IMR-90 (cell line): ENCODE measurements around the gene ISG20. TPM values are rescaled to one million over a fixed set of nuclear protein-coding genes. Genes with fewer than 3 reads are reported as not detected.

Source experiments
- ATAC-seq: fragments of 200-7000 bp; cut with Tn5 transposase; 2 replicates; pipeline ENCODE4 v1.9.1; 2020; ENCODE audit warnings: low read depth, mild to moderate bottlenecking, moderate library complexity
- BruUV-seq: library from RNA; stranded (reverse); fragments of 400-500 nt; replicated peaks from 2 replicates; lab custom pipeline; 2021; lab: Mats Ljungman, UMichigan
- CTCF ChIA-PET: fragments of 300-600 bp; formaldehyde crosslinking; extraction: SDS; loops from one replicate; lab custom pipeline; 2021; ENCODE audit warnings: antibody characterized with exemption; lab: Yijun Ruan, JAX
- POLR2A ChIA-PET: fragments of 300-600 bp; sonication (Branson Sonifier 250); formaldehyde crosslinking; loops from one replicate; lab custom pipeline; 2022; ENCODE audit warnings: antibody characterized with exemption; ENCODE audit not compliant: unreplicated experiment; lab: Charles Lee
- DNase-seq: peaks from one replicate; pipeline ENCODE4 v3.0.0; 2013
- H2AFZ ChIP-seq: replicated peaks from 2 replicates; pipeline ENCODE3; 2013; ENCODE audit warnings: low read length, mild to moderate bottlenecking; ENCODE audit not compliant: poor library complexity
- H2AK5ac ChIP-seq: 2 replicates; pipeline ENCODE4 v1.6.1; 2013; ENCODE audit warnings: low read depth, low read length, inconsistent platforms
- H2AK9ac ChIP-seq: replicated peaks from 2 replicates; pipeline ENCODE3; 2013; ENCODE audit warnings: mild to moderate bottlenecking, low read depth, low read length, moderate library complexity; ENCODE audit not compliant: poor library complexity
- H2BK120ac ChIP-seq: 2 replicates; pipeline ENCODE4 v1.6.1; 2013; ENCODE audit warnings: low read depth, low read length, inconsistent platforms
- H2BK15ac ChIP-seq: 3 replicates; pipeline ENCODE4 v1.6.1; 2013; ENCODE audit warnings: low read depth, low read length, inconsistent platforms
- H2BK20ac ChIP-seq: 2 replicates; pipeline ENCODE4 v1.6.1; 2013; ENCODE audit warnings: low read depth, mild to moderate bottlenecking, inconsistent platforms, low read length, moderate library complexity
- H2BK5ac ChIP-seq: 2 replicates; pipeline ENCODE4 v1.6.1; 2013; ENCODE audit warnings: mild to moderate bottlenecking, low read depth, low read length, inconsistent platforms; ENCODE audit not compliant: poor library complexity, severe bottlenecking
- H3K14ac ChIP-seq: replicated peaks from 2 replicates; pipeline ENCODE4 v1.6.1; 2013; ENCODE audit warnings: low read depth, low read length, inconsistent platforms
- H3K18ac ChIP-seq: 2 replicates; pipeline ENCODE4 v1.6.1; 2013; ENCODE audit warnings: low read depth, low read length, control low read depth
- H3K23ac ChIP-seq: 2 replicates; pipeline ENCODE4 v1.6.1; 2013; ENCODE audit warnings: low read depth, low read length, inconsistent platforms
- H3K27ac ChIP-seq: 2 replicates; pipeline ENCODE4 v1.5.1; 2013; ENCODE audit warnings: mild to moderate bottlenecking, control low read depth, low read length; ENCODE audit not compliant: insufficient read depth
- H3K27me3 ChIP-seq: 2 replicates; pipeline ENCODE4 v1.6.1; 2013; ENCODE audit warnings: low read length; ENCODE audit not compliant: control insufficient read depth, insufficient read depth
- H3K36me3 ChIP-seq: 2 replicates; pipeline ENCODE4 v1.6.1; 2013; ENCODE audit warnings: low read length, mixed read lengths; ENCODE audit not compliant: control insufficient read depth, insufficient read depth
- H3K4ac ChIP-seq: 2 replicates; pipeline ENCODE4 v1.6.1; 2013; ENCODE audit warnings: low read depth, low read length, inconsistent platforms
- H3K4me1 ChIP-seq: 2 replicates; pipeline ENCODE4 v1.6.1; 2013; ENCODE audit warnings: low read length, mixed read lengths; ENCODE audit not compliant: control insufficient read depth, insufficient read depth
- H3K4me2 ChIP-seq: 2 replicates; pipeline ENCODE4 v1.6.1; 2013; ENCODE audit warnings: low read depth, mild to moderate bottlenecking, control low read depth, low read length, moderate library complexity
- H3K4me3 ChIP-seq: 2 replicates; pipeline ENCODE4 v1.5.1; 2013; ENCODE audit warnings: low read depth, mild to moderate bottlenecking, control low read depth, low read length, moderate library complexity; ENCODE audit not compliant: insufficient read depth
- H3K56ac ChIP-seq: 2 replicates; pipeline ENCODE4 v1.6.1; 2013; ENCODE audit warnings: low read length, inconsistent platforms; ENCODE audit not compliant: insufficient read depth; ENCODE audit errors: extremely low read depth
- H3K79me1 ChIP-seq, 2 experiments: 2 replicates each; pipeline ENCODE4 v1.6.1; 2013; ENCODE audit warnings: low read length in 2 of 2, inconsistent platforms in 1 of 2, low read depth in 1 of 2
- H3K9ac ChIP-seq: 2 replicates; pipeline ENCODE4 v1.6.1; 2013; ENCODE audit warnings: low read depth, low read length, control low read depth
- H3K9me1 ChIP-seq: 2 replicates; pipeline ENCODE4 v1.6.1; 2013; ENCODE audit warnings: low read length, inconsistent platforms; ENCODE audit not compliant: insufficient read depth
- H3K9me3 ChIP-seq: 2 replicates; pipeline ENCODE4 v1.6.1; 2013; ENCODE audit warnings: low read length; ENCODE audit not compliant: control insufficient read depth, insufficient read depth
- H4K20me1 ChIP-seq: 2 replicates; pipeline ENCODE4 v1.6.1; 2013; ENCODE audit warnings: low read length, inconsistent platforms; ENCODE audit not compliant: insufficient read depth
- H4K5ac ChIP-seq: 2 replicates; pipeline ENCODE4 v1.6.1; 2013; ENCODE audit warnings: mild to moderate bottlenecking, low read depth, low read length, control low read depth
- H4K8ac ChIP-seq, 2 experiments: 2 replicates each; pipeline ENCODE4 v1.6.1; 2013; ENCODE audit warnings: low read depth in 2 of 2, low read length in 2 of 2, control low read depth in 1 of 2, inconsistent platforms in 1 of 2
- H4K91ac ChIP-seq: 2 replicates; pipeline ENCODE4 v1.6.1; 2013; ENCODE audit warnings: low read depth, low read length, inconsistent platforms; ENCODE audit not compliant: insufficient read depth
- BHLHE40 ChIP-seq: fragments of 150-350 bp; IDR thresholded peaks from 2 replicates; pipeline ENCODE4 v1.6.1; 2016; ENCODE audit warnings: mild to moderate bottlenecking, low read depth, low read length
- CEBPB ChIP-seq: IDR thresholded peaks from 2 replicates; pipeline ENCODE4 v1.6.1; 2012; ENCODE audit warnings: low read depth, low read length, improper control_type of control experiment
- CHD1 ChIP-seq: IDR thresholded peaks from 2 replicates; pipeline ENCODE4 v1.6.1; 2012; ENCODE audit warnings: low read depth, low read length, improper control_type of control experiment
- CTCF ChIP-seq: conservative IDR thresholded peaks from 2 replicates; pipeline ENCODE4 v1.5.1; 2012; ENCODE audit warnings: mild to moderate bottlenecking, low read depth, low read length, improper control_type of control experiment
- ELK1 ChIP-seq: fragments of 150-350 bp; IDR thresholded peaks from 2 replicates; pipeline ENCODE4 v1.6.1; 2016; ENCODE audit warnings: low read depth, mild to moderate bottlenecking, low read length, moderate library complexity, borderline replicate concordance
- FOS ChIP-seq: fragments of 150-350 bp; IDR thresholded peaks from 2 replicates; pipeline ENCODE4 v1.6.1; 2016; ENCODE audit warnings: low read depth, low read length
- MAFK ChIP-seq: IDR thresholded peaks from 2 replicates; pipeline ENCODE4 v1.6.1; 2012; ENCODE audit warnings: low read depth, low read length, improper control_type of control experiment
- MAZ ChIP-seq: IDR thresholded peaks from 2 replicates; pipeline ENCODE4 v1.6.1; 2012; ENCODE audit warnings: low read depth, mild to moderate bottlenecking, low read length, improper control_type of control experiment, moderate library complexity, borderline replicate concordance
- MXI1 ChIP-seq: IDR thresholded peaks from 2 replicates; pipeline ENCODE4 v1.6.1; 2012; ENCODE audit warnings: low read depth, mild to moderate bottlenecking, low read length, moderate library complexity, borderline replicate concordance
- NFE2L2 ChIP-seq: fragments of 150-350 bp; IDR thresholded peaks from 2 replicates; pipeline ENCODE4 v1.6.1; 2016; ENCODE audit warnings: low read depth, mild to moderate bottlenecking, low read length
- POLR2A ChIP-seq: IDR thresholded peaks from 2 replicates; pipeline ENCODE4 v1.6.1; 2012; ENCODE audit warnings: mild to moderate bottlenecking, low read depth, low read length
- RAD21 ChIP-seq: IDR thresholded peaks from 2 replicates; pipeline ENCODE4 v1.6.1; 2012; ENCODE audit warnings: low read length, improper control_type of control experiment
- RCOR1 ChIP-seq: IDR thresholded peaks from 2 replicates; pipeline ENCODE4 v1.6.1; 2012; ENCODE audit warnings: mild to moderate bottlenecking, low read length, improper control_type of control experiment; ENCODE audit not compliant: insufficient replicate concordance
- RFX5 ChIP-seq: IDR thresholded peaks from 2 replicates; pipeline ENCODE4 v1.8.0; 2012; ENCODE audit warnings: low read depth, mild to moderate bottlenecking, low read length, moderate library complexity
- SMC3 ChIP-seq: fragments of 150-350 bp; IDR thresholded peaks from 2 replicates; pipeline ENCODE4 v1.6.1; 2016; ENCODE audit warnings: low read depth, mild to moderate bottlenecking, antibody characterized with exemption, low read length, moderate library complexity
- USF2 ChIP-seq: fragments of 150-350 bp; IDR thresholded peaks from 2 replicates; pipeline ENCODE4 v1.6.1; 2017; ENCODE audit warnings: mild to moderate bottlenecking, antibody characterized with exemption, low read length, low read depth
- WGBS, 2 experiments: methylation state at CpG; one replicate each; pipeline versions ENCODE4 v1.1.5 to v1.1.7; 2013; ENCODE audit warnings: missing lambda C conversion rate in 2 of 2; ENCODE audit not compliant: insufficient read length in 1 of 2; ENCODE audit errors: extremely low coverage in 2 of 2; 5-methylcytosine and 5-hydroxymethylcytosine counted together
- dilution Hi-C: fragments of 300-500 bp; cut with HindIII; formaldehyde crosslinking; loops from one replicate; pipeline ENCODE4 v1.14.3; 2018; ENCODE audit warnings: low sequenced_read_pairs; ENCODE audit not compliant: unreplicated experiment
- in situ Hi-C: fragments of 300-500 bp; cut with MboI; formaldehyde crosslinking; loops from 3 replicates; pipeline ENCODE4 v1.14.3; 2019; ENCODE audit warnings: low sequenced_read_pairs, inconsistent platforms, mixed read lengths
- intact Hi-C: fragments of 100-400 bp; cut with micrococcal nuclease; formaldehyde crosslinking; loops from 2 replicates; pipeline ENCODE4 v1.10.0; 2022
- polyA plus RNA-seq, 3 experiments: library from polyadenylated mRNA; depleted of rRNA; stranded (reverse); fragments of >200 nt; gene quantifications; 2 replicates each; pipeline ENCODE4 v1.2.3, GENCODE V29; 2012; ENCODE audit warnings: low replicate concordance in 1 of 3
- total RNA-seq: library from RNA; depleted of rRNA; stranded (reverse); fragments of >200 nt; gene quantifications from 2 replicates; pipeline ENCODE4 v1.2.3, GENCODE V29; 2012

The ISG20 gene
- total and polyA plus RNA-seq, 2 of the 4 experiments (the other 2 are of a cell fraction), result 0.72 to 1.2 TPM

- Histone ChIP-seq H3K79me1 (no peaks in the 10 kb centered on the region), H3K27me3 (peaks cover 53% of the 10 kb centered on the region), H3K9me3 (no peaks in the 10 kb centered on the region), H3K9ac (no peak overlapping the region), H2BK120ac (no peak overlapping the region), H4K8ac (no peak overlapping the region), H3K23ac (no peak overlapping the region), H3K4me3 (no peak overlapping the region), H2AFZ (no peak overlapping the region), H3K27ac (no peak overlapping the region), H3K4me1 (no peaks in the 10 kb centered on the region), H3K14ac (no peak overlapping the region), H2AK9ac (no peak overlapping the region), H2BK15ac (no peak overlapping the region), H3K9me1 (no peaks in the 10 kb centered on the region), H3K4ac (no peak overlapping the region), H3K56ac (no peak overlapping the region), H4K91ac (no peak overlapping the region), H3K4me2 (no peak overlapping the region), H4K20me1 (no peaks in the 10 kb centered on the region), H2BK5ac (no peak overlapping the region), H4K5ac (no peak overlapping the region), H3K36me3 (no peaks in the 10 kb centered on the region), H2AK5ac (no peak overlapping the region), H2BK20ac (no peak overlapping the region), H3K18ac (no peak overlapping the region)
- ATAC-seq, result no peak
- no CpG with 5 or more reads among the region's 8 CpGs for WGBS, 2 experiments
- dilution Hi-C loops, result no loop called here
- BruUV-seq, result no TSS peak
- ChIA-PET POLR2A (no interaction called here), CTCF (no interaction called here)
- TF ChIP-seq RFX5 (no peak), FOS (no peak), CTCF (no peak), NFE2L2 (no peak), CEBPB (no peak), SMC3 (no peak), CHD1 (no peak), RAD21 (no peak), POLR2A (no peak), ELK1 (no peak), MAFK (no peak), MXI1 (no peak), BHLHE40 (no peak), RCOR1 (no peak), MAZ (no peak), USF2 (no peak)
- intact Hi-C loops, result no loop called here
- in situ Hi-C loops, result no loop called here
- no peak for DNase-seq
Observed at GRCh38 chr15:88695101-88695500, 56.3 kb downstream of the ISG20 start.
